NCI-H82 treated with DMSO at 0.1 percent for 48 hours (cell line): ENCODE data around the gene XYLB.
"Not testable (repeated sequence)": the region's sequence is repeated elsewhere in the genome, so short reads cannot be mapped to it uniquely, and the experiment has no call there.

Source experiments
- DNase-seq: peaks from one replicate; lab custom pipeline; 2025; ENCODE audit not compliant: unreplicated experiment; lab: John Stamatoyannopoulos, UW

XYLB gene

DNA sequence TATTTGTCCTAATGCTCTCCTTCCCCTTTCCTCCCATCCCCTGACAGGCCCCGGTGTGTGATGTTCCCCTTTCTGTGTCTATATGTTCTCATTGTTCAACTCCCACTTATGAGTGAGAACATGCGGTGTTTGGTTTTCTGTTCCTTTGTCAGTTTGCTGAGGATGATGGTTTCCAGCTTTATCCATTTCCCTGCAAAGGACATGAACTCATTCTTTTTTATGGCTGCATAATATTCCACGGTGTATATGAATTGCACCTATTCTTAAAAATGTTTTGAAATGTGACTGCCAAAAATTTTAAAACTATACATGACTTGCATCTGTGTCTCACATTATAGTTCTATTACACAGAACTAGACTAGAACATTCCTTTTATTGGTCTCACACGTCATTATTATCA is 25.9 kb upstream of the XYLB start:
- not testable (repeated sequence) for DNase-seq

DNA sequence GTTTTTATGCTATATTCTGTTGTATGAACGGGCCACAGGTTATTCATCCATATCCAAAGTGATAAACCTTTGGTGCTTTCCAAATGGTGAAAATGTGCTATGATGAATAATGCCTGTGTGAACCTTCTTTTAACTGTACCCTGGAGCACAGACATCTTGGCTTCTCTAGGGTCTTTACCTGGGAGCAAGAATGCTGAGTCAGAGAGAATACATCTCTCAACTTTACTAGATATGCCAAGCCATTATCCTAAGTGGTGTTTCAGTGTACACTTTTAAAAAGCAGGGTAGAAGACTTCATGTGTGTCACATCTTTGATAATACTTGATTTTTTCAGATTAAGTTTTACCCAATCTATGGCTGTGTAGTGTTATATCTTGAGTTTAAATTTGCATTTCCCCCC is 23.5 kb upstream of the XYLB start:
- DNase-seq: no peak

DNA sequence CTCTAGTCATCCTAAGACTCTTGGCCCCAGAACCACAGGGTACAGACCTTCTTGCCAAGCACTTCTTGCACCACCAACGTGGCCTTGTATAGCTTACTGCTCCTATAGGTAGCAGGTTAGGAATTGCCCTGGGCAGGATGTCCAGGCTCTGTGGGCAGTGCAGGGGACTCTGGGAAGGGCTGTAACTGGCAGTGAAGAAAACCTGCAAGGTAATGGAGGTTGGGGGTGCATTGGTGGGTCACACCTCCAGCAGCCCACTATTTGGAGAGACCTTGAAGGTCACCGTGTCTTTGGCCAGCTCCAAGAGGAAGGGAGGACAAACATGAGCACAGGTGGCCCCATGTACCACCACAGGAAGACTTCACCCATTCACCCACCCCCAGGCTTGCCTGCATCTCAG is 21.3 kb upstream of the XYLB start:
- no peak for DNase-seq

DNA sequence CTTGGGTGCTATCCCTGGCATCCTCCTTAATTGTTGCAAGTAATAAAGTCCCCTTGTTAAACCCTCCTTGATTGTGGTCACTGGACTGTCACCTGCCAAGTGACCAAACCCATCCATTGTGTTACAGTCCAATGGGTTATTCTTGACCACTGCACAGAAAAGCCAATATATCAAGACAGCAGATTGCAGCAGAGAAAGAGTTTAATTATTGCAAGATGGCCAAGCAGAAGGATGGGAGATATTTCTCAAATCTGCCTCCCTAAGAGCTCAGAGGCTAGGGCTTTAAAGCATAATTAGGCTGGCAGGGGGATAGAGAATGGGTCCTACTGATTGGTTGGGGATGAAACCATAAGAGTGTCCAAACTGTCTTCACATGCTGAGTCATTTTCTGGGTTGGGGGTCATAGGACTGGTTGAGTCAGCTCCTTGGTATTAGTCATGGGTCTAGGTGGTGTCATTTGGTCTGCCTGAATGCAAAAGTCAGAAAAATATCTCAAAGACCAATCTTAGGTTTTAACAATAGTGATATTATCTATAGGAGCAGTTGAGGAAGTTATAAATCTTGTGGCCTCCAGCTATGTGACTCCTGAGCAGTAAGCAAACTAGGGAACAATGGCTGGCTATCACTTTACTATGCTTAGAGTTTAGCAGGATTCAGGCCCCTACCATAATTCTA is 19.1 kb upstream of the XYLB start:
- DNase-seq: no peak

DNA sequence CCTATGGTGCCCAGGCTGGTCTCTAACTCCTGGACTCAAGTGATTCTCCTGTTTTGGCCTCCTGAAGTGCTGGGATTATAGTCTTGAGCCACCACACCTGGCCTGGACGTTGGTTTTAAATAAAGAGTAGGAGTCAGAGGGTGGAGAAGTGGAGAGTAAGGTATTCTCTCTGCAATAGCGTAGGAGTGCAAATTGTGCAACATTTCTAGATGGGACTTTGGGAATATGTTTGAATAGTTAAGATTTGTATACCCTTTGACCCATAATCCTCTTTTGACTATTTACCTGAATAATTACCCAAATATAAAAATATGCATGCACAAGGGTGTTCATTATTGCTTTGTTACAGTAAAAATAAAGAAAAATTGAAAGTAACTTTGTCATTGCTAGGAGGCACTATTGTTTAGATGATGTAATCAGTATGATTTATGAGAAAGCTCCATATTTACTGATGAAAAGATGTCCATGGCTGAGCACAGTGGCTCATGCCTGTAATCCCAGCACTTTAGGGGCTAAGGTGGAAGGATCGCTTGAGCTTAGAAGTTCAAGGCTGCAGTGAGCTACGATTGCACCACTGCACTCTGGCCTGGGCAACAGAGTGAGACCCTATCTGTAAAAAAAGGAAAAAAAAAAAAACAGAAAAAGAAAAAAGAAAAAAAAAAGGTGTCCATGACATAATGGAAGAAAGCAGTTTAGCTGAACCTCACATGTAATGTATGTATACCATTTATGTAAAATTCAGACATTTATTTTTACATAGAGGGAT is 15.1 kb upstream of the XYLB start:
- no peak for DNase-seq

DNA sequence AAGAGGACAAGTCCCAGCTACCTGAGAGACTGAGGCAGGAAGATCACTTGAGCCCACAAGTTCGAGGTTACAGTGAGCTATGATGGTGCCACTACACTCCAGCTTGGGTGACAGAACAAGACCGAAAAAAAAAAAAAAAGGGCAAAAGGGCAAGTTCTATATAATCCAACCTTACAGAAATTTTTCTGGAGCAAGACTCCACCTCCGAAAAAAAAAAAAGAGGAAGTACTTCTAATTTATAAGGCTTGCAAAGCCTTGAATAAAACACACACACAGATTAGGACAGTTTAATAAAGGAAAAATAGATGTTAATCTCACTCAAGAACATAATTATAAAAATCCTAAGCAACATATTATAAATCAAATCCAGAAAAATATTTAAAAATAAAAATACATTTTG is 14.4 kb upstream of the XYLB start:
- no peak for DNase-seq

DNA sequence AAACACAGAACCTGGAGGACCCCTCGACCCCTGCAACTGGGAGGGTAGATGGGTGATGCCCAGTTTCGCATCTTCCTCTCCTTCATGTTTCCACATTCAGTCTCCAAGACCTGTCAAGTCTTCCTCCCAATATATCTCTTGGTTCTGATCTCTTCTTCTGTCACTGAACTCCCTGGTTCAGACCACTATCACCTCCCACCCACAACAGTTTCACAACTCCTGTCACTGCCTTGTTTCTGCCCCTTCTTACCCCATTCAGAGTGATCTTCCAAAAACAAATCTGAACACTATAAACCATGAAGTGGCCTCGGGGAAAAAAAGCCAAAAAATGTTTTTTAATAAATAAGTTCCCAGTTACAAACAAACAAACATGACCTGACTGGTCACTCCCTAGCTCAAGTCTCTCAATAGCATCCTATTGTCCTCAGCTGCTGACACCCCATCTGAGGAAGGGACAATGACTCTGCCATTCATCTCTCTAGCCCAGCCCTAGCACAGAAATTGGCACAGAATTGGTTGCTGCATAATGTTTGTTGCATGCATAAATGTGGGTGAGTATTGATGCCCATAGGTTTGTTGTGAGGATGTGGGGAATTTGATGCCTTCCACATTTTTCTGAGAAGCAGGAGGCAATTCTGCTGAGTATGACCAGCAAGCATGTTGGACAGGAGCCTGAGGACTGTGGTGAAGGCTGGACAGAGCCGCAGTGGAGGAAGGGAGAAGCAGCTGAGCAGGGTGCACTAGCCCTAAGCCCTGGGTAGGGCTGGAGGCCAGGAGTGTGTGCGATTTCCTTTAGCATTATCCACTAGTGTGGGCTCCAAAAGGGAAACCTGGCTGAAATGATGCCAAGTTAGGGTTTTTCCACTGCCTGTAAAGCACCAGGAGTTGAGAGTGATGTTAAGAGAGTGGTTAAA is 12.2 kb upstream of the XYLB start:
- DNase-seq: no peak

DNA sequence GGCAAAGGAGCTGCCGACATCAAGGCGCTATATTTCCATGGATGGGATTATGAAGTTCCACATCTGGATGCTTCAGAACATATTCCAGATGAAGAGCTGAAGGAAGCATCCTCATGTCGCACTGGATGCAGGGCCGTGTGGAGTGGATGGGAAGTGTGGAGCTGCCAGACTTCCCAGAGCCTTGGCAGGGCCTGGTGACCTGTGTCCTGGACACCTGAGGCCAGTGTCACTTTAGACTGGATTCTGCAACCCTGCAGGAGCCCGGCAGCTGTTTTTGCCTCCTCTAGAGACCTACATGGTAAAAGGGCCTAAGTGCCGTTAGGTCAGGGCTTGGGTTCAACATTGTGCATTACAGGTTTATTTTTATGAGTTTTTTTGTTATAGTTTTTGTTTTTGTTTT is 11.3 kb upstream of the XYLB start:
- no peak for DNase-seq

DNA sequence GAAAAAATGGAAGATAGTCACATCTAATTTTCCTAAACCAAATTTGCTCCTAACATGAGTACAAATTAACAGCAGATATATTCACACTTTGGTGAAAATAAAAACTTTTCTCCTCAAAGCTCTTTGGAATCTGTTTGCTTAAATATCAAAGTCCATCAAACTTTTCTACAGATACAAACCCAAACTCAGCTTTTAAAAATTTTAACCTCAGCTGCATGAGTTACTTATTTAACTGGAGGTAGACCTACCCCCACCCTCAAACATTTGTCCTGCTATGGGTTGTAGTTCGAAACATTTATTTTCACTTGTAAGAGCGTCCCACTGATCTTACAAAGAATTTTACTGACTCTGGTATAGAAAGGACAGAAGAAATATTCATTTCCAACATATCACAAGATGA is 8.9 kb upstream of the XYLB start:
- no peak for DNase-seq

DNA sequence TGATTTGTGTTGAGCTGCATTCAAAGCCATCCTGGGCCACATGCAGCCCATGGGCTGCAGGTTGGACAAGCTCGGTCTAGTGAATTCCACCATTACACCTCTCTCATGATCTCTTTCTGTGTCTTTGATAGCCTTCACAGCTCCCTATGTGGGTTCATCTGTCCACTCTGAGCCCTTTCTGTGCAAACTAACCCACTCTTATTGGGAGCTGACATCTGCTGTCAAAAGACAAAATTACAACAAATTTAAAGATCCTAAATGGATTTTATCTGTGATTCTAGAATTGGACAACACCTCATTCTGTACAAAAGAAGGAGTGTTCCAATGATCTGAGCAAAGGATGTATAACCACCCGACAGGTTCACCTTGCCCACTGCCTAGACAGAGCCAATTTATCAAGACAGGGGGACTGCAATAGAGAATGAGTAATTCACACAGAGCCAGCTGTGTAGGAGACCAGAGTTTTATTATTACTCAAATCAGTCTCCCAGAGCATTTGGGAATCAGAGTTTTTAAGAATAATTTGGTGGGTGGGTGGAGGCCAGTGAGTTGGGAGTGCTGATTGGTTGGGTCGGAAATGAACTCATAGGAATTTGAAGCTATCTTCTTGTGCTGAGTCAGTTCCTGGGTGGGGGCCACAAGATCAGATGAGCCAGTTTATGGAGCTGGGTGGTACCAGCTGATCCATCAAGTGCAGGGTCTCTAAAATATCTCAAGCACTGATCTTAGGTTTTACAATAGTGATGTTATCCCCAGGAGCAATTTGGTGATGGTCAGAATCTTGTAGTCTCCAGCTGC is 2.6 kb upstream of the XYLB start:
- no peak for DNase-seq

DNA sequence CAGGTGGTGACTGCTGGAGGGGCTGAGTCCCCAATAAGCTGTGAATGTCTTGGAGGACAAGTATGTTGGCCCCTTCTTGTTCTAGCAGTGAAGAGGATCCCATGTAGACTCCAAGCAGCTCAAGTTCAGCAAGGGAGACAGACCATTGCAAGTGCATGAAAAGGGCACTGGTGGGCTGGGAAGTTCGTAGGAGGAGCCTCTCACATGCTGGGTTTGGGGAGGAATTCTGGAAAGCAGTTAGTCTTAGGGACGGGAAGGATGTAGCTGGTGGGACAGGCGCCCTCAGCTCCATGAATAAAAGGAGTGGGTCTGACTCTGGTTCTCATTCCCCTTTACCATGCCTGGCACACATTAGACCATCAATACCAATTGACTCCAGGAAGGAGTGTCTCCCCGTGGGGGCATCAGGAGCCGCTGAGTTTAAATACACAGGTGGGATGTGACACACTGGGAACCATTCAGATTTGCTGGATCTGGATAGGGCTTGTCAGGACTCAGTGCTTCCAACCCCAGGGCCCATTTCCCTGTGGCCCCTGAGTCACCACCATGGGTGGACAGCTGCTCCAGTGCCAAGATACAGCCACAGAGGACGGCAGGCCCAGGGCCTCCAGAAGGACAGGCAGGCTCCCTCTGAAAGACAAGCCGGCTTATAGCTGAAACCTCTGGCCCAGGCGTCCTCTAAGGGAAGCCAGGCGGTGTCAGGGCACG is 552 bp upstream of the XYLB start:
- no peak for DNase-seq

DNA sequence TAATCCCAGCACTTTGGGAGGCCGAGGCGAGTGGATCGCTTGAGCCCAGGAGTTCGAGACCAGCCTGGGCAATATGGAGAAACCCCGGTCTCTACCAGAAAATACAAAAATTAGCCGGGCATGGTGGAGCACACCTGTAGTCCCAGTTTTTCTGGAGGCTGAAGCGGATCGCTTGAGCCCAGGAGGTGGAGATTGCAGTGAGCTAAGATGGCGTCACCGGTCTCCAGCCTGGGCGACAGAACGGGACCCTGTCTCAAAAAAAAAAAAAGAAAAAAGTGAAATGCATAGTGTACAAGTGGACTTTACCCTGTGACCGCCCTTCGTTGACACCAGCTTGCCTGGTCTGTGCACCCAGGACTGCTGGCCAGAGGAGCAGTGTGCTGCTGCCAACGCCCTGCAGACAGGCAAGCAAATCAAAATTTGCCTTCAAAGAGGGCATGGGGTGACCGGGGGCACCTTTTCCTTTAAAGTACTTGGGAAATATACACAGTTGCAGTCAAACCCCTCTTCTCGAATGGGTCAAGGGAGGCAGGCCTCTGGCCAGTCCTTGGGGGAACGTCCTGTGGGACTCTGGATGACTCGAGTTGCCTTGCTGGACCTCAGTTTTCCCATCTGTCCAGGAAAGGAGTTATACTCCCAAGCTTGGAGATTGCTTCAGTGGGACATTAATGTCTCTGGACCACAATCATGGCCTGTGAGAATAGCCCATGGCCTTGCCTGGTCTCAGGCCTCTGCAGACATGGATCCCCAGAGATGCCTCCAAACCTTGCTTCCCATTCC is 1.0 kb downstream of the XYLB start:
- DNase-seq: no peak

DNA sequence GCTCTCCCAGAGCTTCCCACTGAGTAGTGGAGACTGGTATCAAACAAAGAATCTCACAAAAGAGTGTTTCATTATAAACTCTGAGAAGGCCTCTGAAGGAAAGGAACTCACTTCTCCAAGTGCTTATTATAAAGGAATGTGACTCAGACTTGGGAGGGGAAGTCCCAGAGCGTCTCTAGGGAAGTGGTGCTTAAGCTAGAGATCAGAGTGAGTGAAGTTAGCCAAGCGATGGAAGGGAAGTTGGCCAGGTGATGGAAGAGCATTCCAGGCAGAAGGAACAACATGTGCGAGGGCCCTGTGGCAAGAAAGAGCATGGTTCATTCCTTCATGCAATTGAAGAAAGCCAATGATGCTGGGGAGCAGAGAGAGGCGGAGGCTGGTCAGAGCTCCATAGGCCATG is 2.3 kb downstream of the XYLB start:
- no peak for DNase-seq

DNA sequence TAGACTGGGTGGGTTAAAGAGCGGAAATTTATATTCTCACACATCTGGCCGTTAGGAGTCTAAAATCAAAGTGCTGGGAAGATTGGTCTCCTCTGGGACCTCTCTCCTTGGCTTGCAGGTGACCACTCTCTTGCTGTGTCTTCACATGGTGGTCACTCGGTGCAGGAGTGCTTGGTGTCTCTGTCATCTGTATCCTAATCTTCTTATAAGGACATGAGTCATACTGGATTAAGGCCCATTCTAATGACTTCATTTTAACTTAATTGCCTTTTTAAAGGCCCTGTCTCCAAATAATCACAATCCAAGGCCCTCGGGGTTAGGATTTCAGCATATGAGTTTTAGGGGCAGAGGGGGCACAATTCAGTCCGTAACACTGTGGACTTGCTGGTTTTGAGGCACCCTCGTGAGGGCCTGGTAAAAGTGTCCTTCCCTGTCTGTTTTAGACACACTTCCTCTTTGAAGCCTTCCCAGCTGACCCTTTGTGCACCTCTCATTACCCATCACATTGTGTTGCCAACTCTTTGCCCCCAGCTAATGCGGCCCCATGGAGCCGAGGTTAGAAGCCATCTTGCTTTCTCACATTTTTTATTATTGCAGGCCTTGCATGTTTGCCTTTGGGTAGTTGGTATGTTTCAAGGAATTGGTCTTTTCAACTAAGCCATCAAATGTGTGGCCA is 3.2 kb downstream of the XYLB start:
- peak; percentile 11 for DNase-seq

DNA sequence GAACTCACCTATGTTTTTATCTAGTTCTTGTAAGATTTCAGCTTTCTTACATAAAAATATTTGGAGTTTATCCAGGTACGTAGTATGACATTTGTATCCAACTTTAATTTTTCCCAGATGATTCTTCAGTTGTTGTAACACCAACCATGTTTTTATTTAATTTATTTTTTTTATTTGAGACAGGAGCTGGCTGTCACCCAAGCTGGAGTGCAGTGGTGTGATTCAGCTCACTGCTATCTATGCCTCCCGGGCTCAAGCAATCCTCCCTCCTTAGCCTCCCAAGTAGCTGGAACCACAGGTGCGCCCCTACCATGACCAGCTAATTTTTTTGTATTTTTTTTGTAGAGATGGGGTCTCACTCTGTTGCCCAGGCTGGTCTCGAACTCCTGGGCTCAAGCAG is 6.6 kb downstream of the XYLB start:
- no peak for DNase-seq

DNA sequence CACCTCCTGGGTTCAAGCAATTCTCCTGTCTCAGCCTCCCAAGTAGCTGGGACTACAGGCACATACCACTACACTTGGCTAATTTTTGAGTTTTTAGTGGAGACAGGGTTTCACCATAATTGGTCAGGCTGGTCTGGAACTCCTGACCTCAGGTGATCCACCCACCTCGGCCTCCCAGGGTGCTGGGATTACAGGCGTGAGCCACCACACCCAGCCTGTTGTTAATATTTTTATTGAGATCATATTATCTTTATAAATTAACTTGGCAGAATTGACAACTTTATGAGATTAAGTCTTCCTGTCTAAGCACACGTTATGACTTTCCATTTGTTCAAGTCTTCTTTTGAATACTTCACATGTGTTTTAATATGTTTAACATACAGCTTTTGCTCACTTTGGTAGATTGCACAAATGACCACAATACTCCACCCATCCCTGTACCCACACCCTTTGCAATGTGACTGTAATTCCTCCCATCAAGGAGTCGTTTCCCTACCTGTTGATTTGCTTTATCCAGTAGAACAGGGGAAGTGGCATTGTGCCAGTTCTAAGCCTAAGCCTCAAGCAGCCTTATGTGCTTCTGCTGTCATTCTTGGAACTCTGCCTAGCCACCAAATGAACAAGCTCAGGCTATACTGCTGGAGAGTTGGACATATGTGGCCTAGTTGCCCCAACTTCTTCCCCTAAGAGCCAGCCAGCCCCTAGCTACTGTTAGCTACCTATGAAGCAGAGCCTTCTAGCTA is 8.2 kb downstream of the XYLB start:
- DNase-seq: peak; percentile 59

DNA sequence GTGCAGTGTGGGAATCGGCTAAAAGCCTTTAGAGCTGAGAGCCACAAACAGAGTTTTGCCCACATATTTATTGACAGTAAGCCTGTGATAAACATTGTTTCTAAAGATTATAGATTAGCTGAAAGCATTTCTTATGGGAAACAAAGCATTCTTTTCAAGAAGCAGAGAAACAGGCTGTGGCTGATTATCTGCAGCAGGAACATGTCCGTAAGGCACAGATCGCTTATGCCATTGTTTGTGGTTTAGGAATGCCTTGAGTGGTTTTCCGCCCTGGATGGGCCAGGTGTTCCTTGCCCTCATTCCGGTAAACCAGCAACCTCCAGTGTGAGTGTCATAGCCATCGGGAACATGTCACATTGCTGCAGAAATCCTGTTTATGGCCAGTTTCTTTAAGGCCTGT is 12.5 kb downstream of the XYLB start:
- no peak for DNase-seq

DNA sequence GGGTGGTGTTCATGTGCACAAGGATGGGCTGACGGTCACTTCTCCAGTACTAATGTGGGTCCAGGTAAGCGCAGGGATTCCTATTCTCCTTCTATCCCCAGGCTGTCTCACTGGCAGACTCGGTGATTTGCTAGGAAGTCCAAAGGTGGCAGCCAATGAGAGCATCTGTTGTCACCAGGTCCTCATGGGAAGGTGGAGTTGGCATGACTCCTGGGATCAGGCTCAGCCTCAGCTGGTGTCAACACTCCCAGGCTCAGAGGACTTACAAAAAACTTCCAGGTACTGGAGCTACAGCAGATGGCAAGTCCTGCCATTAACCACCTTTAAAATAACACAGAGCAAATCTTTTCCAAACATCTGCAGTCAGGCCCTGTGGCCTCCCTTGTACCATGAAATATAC is 13.8 kb downstream of the XYLB start:
- no peak for DNase-seq
